Fibroblast of lung (primary cell): ENCODE results near the gene CHP1. TPM values are rescaled to one million over a fixed set of nuclear protein-coding genes. Genes with fewer than 3 reads are reported as not detected.
A peak's percentile ranks its signal among the peaks of the same experiment; 100 is the strongest.
"Not testable (repeated sequence)": the region's sequence is repeated elsewhere in the genome, so short reads cannot be mapped to it uniquely, and the experiment has no call there.

Source experiments
- DNase-seq, 2 donors: peaks; one replicate each; pipeline versions ENCODE4 v3.0.0 to v3.0.0-alpha.2; 2010; ENCODE audit warnings: low read depth in 2 of 2
- H2AFZ ChIP-seq: 2 replicates; pipeline ENCODE4 v1.5.1; 2012; ENCODE audit warnings: low read length, control low read depth, inconsistent platforms
- H3K27ac ChIP-seq: 2 replicates; pipeline ENCODE4 v1.5.1; 2011; ENCODE audit warnings: low read length, control low read depth; ENCODE audit not compliant: insufficient read depth
- H3K27me3 ChIP-seq: 2 replicates; pipeline ENCODE4 v1.5.1; 2011; ENCODE audit warnings: mild to moderate bottlenecking, low read length; ENCODE audit not compliant: control insufficient read depth, insufficient read depth
- H3K36me3 ChIP-seq: 2 replicates; pipeline ENCODE4 v1.5.1; 2011; ENCODE audit warnings: low read length; ENCODE audit not compliant: control insufficient read depth, insufficient read depth
- H3K4me1 ChIP-seq: 2 replicates; pipeline ENCODE4 v1.5.1; 2011; ENCODE audit warnings: low read length; ENCODE audit not compliant: control insufficient read depth, insufficient read depth; ENCODE audit errors: extremely low read depth
- H3K4me2 ChIP-seq: 2 replicates; pipeline ENCODE4 v1.5.1; 2011; ENCODE audit warnings: low read length, control low read depth; ENCODE audit not compliant: insufficient read depth; ENCODE audit errors: extremely low read depth
- H3K4me3 ChIP-seq, 4 experiments: fragments of 200-600 bp in 1 of 4; sonication (generic) in 1 of 4; replicated peaks in 1 of 4; 2 replicates each; pipeline ENCODE4 v1.5.1; 2011 to 2016; ENCODE audit warnings: low read length in 4 of 4, low read depth in 3 of 4, mild to moderate bottlenecking in 3 of 4, control low read depth in 2 of 4, inconsistent platforms in 1 of 4, mixed read lengths in 1 of 4; ENCODE audit not compliant: insufficient read depth in 1 of 4; ENCODE audit errors: control extremely low read depth in 1 of 4
- H3K79me2 ChIP-seq: 2 replicates; pipeline ENCODE4 v1.5.1; 2012; ENCODE audit warnings: mild to moderate bottlenecking, low read length, inconsistent platforms; ENCODE audit not compliant: control insufficient read depth, insufficient read depth
- H3K9ac ChIP-seq: 2 replicates; pipeline ENCODE4 v1.5.1; 2011; ENCODE audit warnings: mild to moderate bottlenecking, low read length, control low read depth; ENCODE audit not compliant: insufficient read depth
- H3K9me3 ChIP-seq: 2 replicates; pipeline ENCODE4 v1.5.1; 2012; ENCODE audit warnings: low read depth, low read length; ENCODE audit not compliant: control insufficient read depth, insufficient read depth
- H4K20me1 ChIP-seq: 2 replicates; pipeline ENCODE4 v1.5.1; 2011; ENCODE audit warnings: low read length; ENCODE audit not compliant: control insufficient read depth, insufficient read depth; ENCODE audit errors: extremely low read depth
- CTCF ChIP-seq, 2 donors: IDR thresholded peaks in 1 of 2; conservative IDR thresholded peaks in 1 of 2; 1 replicate in 1 of 2; 2 replicates in 1 of 2; pipeline ENCODE4 v1.5.1; 2011 to 2012; ENCODE audit warnings: low read length in 2 of 2, control low read depth in 1 of 2, inconsistent platforms in 1 of 2, low read depth in 1 of 2, mild to moderate bottlenecking in 1 of 2
- EZH2 ChIP-seq: IDR thresholded peaks from 2 replicates; pipeline ENCODE4 v1.5.1; 2012; ENCODE audit warnings: low read length, control low read depth, mild to moderate bottlenecking; ENCODE audit errors: missing control alignments
- polyA plus RNA-seq, 2 donors: library from polyadenylated mRNA; depleted of rRNA in 1 of 2; stranded (reverse) in 1 of 2; unstranded in 1 of 2; fragments of >200 nt; gene quantifications; 2 replicates each; pipeline ENCODE4 v1.2.1, GENCODE V29; 2011 to 2012; ENCODE audit warnings: missing spikeins in 1 of 2
- total RNA-seq: library from RNA; depleted of rRNA; stranded (reverse); fragments of >200 nt; gene quantifications from 2 replicates; pipeline ENCODE4 v1.2.1, GENCODE V29; 2014

The CHP1 gene
- total and polyA plus RNA-seq, 2 donors (not counting 1 experiment from before 2014, with no cell fraction given): 84.7 to 118 TPM

GRCh38 chr15:41278319-41278718 lies 47.3 kb downstream of the CHP1 start:
- TF ChIP-seq EZH2: no peak
- TF ChIP-seq CTCF (conservative IDR thresholded peaks at IDR 0.05 in 1 of 2, IDR thresholded peaks at IDR 0.05 in 1 of 2; ENCODE audit: low read depth in 1 of 2, low read length in 2 of 2): no peak
- H3K27ac ChIP-seq: no peak overlapping the region
- no peaks in the 10 kb centered on the region for H3K9me3 ChIP-seq
- H3K9ac ChIP-seq: no peak overlapping the region
- H4K20me1 ChIP-seq: no peaks in the 10 kb centered on the region
- peaks cover 11% of the 10 kb centered on the region for H3K36me3 ChIP-seq
- no peaks in the 10 kb centered on the region for H3K79me2 ChIP-seq
- H3K4me1 ChIP-seq: peaks cover 9% of the 10 kb centered on the region
- H3K4me3 ChIP-seq: no peak overlapping the region
- H3K27me3 ChIP-seq: no peaks in the 10 kb centered on the region
- no peak for DNase-seq
- no peak overlapping the region for H3K4me2 ChIP-seq
- no peak overlapping the region for H2AFZ ChIP-seq

GRCh38 chr15:41279535-41280283 lies 48.6 kb downstream of the CHP1 start:
- Histone ChIP-seq H3K4me2 (no peak overlapping the region), H3K36me3 (peaks cover 9% of the 10 kb centered on the region), H3K4me3 (no peak overlapping the region), H3K9me3 (no peaks in the 10 kb centered on the region), H2AFZ (no peak overlapping the region), H4K20me1 (no peaks in the 10 kb centered on the region), H3K4me1 (peaks cover 9% of the 10 kb centered on the region), H3K27ac (no peak overlapping the region), H3K79me2 (peaks cover 9% of the 10 kb centered on the region), H3K9ac (no peak overlapping the region), H3K27me3 (no peaks in the 10 kb centered on the region)
- no peak for DNase-seq
- TF ChIP-seq EZH2 (no peak), CTCF (conservative IDR thresholded peaks at IDR 0.05 in 1 of 2, IDR thresholded peaks at IDR 0.05 in 1 of 2; ENCODE audit: low read depth in 1 of 2, low read length in 2 of 2) (no peak)

- Histone ChIP-seq H3K36me3 (peaks cover 12% of the 10 kb centered on the region), H3K4me1 (peaks cover 11% of the 10 kb centered on the region), H3K9ac (no peak overlapping the region), H2AFZ (no peak overlapping the region), H3K79me2 (peaks cover 21% of the 10 kb centered on the region), H3K27ac (peak overlapping the region; percentile 38), H3K4me3 (no peak overlapping the region), H3K9me3 (no peaks in the 10 kb centered on the region), H3K4me2 (peak overlapping the region; percentile 32), H3K27me3 (no peaks in the 10 kb centered on the region), H4K20me1 (no peaks in the 10 kb centered on the region)
- DNase-seq: peak; percentile 90 to 94
- no peak for TF ChIP-seq CTCF (conservative IDR thresholded peaks at IDR 0.05 in 1 of 2, IDR thresholded peaks at IDR 0.05 in 1 of 2; ENCODE audit: low read depth in 1 of 2, low read length in 2 of 2)
- TF ChIP-seq EZH2: no peak
Measured at GRCh38 chr15:41281236-41281635, 50.2 kb downstream of the CHP1 start.

- H3K9ac ChIP-seq, H4K20me1 ChIP-seq, H3K4me3 ChIP-seq, DNase-seq, H3K4me2 ChIP-seq, H3K27ac ChIP-seq, H3K27me3 ChIP-seq, H2AFZ ChIP-seq, H3K9me3 ChIP-seq: not testable (repeated sequence)
- Histone ChIP-seq H3K4me1 (peaks cover 11% of the 10 kb centered on the region), H3K79me2 (peaks cover 21% of the 10 kb centered on the region), H3K36me3 (peaks cover 12% of the 10 kb centered on the region)
Measured at GRCh38 chr15:41282436-41282835, 51.4 kb downstream of the CHP1 start.
